GM18870 (cell line): ENCODE measurements around the gene KIF22.
A peak's percentile ranks its signal among the peaks of the same experiment; 100 is the strongest.
"Not testable (repeated sequence)": the region's sequence is repeated elsewhere in the genome, so short reads cannot be mapped to it uniquely, and the experiment has no call there.

Source experiments
- ATAC-seq: cut with Tn5 transposase; IDR thresholded peaks from one replicate; pipeline ENCODE4 v1.9.1; 2021; ENCODE audit warnings: moderate library complexity; ENCODE audit not compliant: unreplicated experiment

KIF22 gene

GRCh38 chr16:29813644-29814562, 23.4 kb downstream of the KIF22 start:
- no peak for ATAC-seq

GRCh38 chr16:29814592-29814991, 24.0 kb downstream of the KIF22 start:
- ATAC-seq, result no peak

- ATAC-seq, result no peak
Measured at GRCh38 chr16:29815032-29815721, 24.6 kb downstream of the KIF22 start.

GRCh38 chr16:29815793-29816693, 25.5 kb downstream of the KIF22 start, which contains the start of gene PAGR1:
Gene PAGR1 (plus strand): TSS chr16:29816152. CDS start chr16:29816526, 374 bp downstream.
- peak; percentile 57 for ATAC-seq

- ATAC-seq, result no peak
Measured at GRCh38 chr16:29816694-29817441, 26.3 kb downstream of the KIF22 start.

- no peak for ATAC-seq
Measured at GRCh38 chr16:29818082-29818481, 27.5 kb downstream of the KIF22 start.

GRCh38 chr16:29819506-29819905, 29.0 kb downstream of the KIF22 start:
- ATAC-seq, result no peak

- no peak for ATAC-seq
Measured at GRCh38 chr16:29820271-29820701, 29.7 kb downstream of the KIF22 start, which contains the start of gene MVP. Gene MVP (plus strand): TSS chr16:29820462. CDS start chr16:29830550, 10,088 bp downstream.

GRCh38 chr16:29820730-29821642, 30.4 kb downstream of the KIF22 start:
- no peak for ATAC-seq

- no peak for ATAC-seq
Measured at GRCh38 chr16:29821643-29822115, 31.1 kb downstream of the KIF22 start.

- ATAC-seq, result no peak
Measured at GRCh38 chr16:29824589-29825144, 34.1 kb downstream of the KIF22 start.

GRCh38 chr16:29825145-29826044, 34.8 kb downstream of the KIF22 start:
- ATAC-seq, result no peak

- no peak for ATAC-seq
Measured at GRCh38 chr16:29826342-29826695, 35.8 kb downstream of the KIF22 start.

GRCh38 chr16:29830774-29831173, 40.2 kb downstream of the KIF22 start:
- ATAC-seq, result no peak

- no peak for ATAC-seq
Measured at GRCh38 chr16:29831490-29831889, 40.9 kb downstream of the KIF22 start.

- ATAC-seq, result not testable (repeated sequence)
Measured at GRCh38 chr16:29833219-29833618, 42.7 kb downstream of the KIF22 start.

- no peak for ATAC-seq
Measured at GRCh38 chr16:29834079-29834478, 43.5 kb downstream of the KIF22 start.

- no peak for ATAC-seq
Measured at GRCh38 chr16:29835926-29836325, 45.4 kb downstream of the KIF22 start.
